ENCODE measurements around the gene HNF1B.

The HNF1B gene

GRCh38 chr17:37667039-37667438 lies 77.8 kb downstream of the HNF1B start:
- no peaks in the 10 kb centered on the region for H3K9me2 ChIP-seq (ENCODE audit: low read depth, low read length)
- no peak overlapping the region for H3K27ac ChIP-seq (ENCODE audit: low read depth, low read length, poor library complexity, severe bottlenecking)
- H3K27me3 ChIP-seq (ENCODE audit: insufficient read depth, low read length), result 0 out of 2 replicates have a peak, but pooled peaks cover 5% of the 10 kb centered on the region
- no peak overlapping the region for H3K9ac ChIP-seq (ENCODE audit: low read length)
- no peak overlapping the region for H2AFZ ChIP-seq (ENCODE audit: low read length)
- H3K79me2 ChIP-seq (ENCODE audit: insufficient read depth, low read length), result no peaks in the 10 kb centered on the region
- no peaks in the 10 kb centered on the region for H3K36me3 ChIP-seq (ENCODE audit: insufficient read depth, low read length)
- no peaks in the 10 kb centered on the region for H3K4me1 ChIP-seq (ENCODE audit: insufficient read depth, low read length, severe bottlenecking)
- no peaks in the 10 kb centered on the region for H3F3A ChIP-seq (ENCODE audit: insufficient read depth, low read length)
- TF ChIP-seq CTCF (IDR thresholded peaks at IDR 0.05; ENCODE audit: low read length) (no peak), EZH2 (IDR thresholded peaks at IDR 0.05; ENCODE audit: borderline replicate concordance, low read length) (no peak)
- no peaks in the 10 kb centered on the region for H3K9me3 ChIP-seq (ENCODE audit: low read length)
- H3K4me3 ChIP-seq (ENCODE audit: low read depth, low read length, poor library complexity, severe bottlenecking), result no peak overlapping the region
- no peak overlapping the region for H3K4me2 ChIP-seq (ENCODE audit: low read length)
- no peaks in the 10 kb centered on the region for H4K20me1 ChIP-seq (ENCODE audit: insufficient read depth, low read length)

GRCh38 chr17:37664214-37664613 lies 80.6 kb downstream of the HNF1B start:
- no peaks in the 10 kb centered on the region for H3K36me3 ChIP-seq (ENCODE audit: insufficient read depth, low read length)
- H2AFZ ChIP-seq (ENCODE audit: low read length), result no peak overlapping the region
- no peaks in the 10 kb centered on the region for H3K4me1 ChIP-seq (ENCODE audit: insufficient read depth, low read length, severe bottlenecking)
- no peak overlapping the region for H3K9ac ChIP-seq (ENCODE audit: low read length)
- no peaks in the 10 kb centered on the region for H3K79me2 ChIP-seq (ENCODE audit: insufficient read depth, low read length)
- no peaks in the 10 kb centered on the region for H3K9me2 ChIP-seq (ENCODE audit: low read depth, low read length)
- H3K4me2 ChIP-seq (ENCODE audit: low read length), result no peak overlapping the region
- H3K27ac ChIP-seq (ENCODE audit: low read depth, low read length, poor library complexity, severe bottlenecking), result no peak overlapping the region
- H3K27me3 ChIP-seq (ENCODE audit: insufficient read depth, low read length), result peaks cover 5% of the 10 kb centered on the region; the same call in 1 of the 2 replicates
- no peaks in the 10 kb centered on the region for H4K20me1 ChIP-seq (ENCODE audit: insufficient read depth, low read length)
- no peaks in the 10 kb centered on the region for H3F3A ChIP-seq (ENCODE audit: insufficient read depth, low read length)
- TF ChIP-seq EZH2 (IDR thresholded peaks at IDR 0.05; ENCODE audit: borderline replicate concordance, low read length), result no peak
- no peak for TF ChIP-seq CTCF (IDR thresholded peaks at IDR 0.05; ENCODE audit: low read length)
- H3K9me3 ChIP-seq (ENCODE audit: low read length), result no peaks in the 10 kb centered on the region
- H3K4me3 ChIP-seq (ENCODE audit: low read depth, low read length, poor library complexity, severe bottlenecking), result no peak overlapping the region

- no peaks in the 10 kb centered on the region for H3K9me2 ChIP-seq (ENCODE audit: low read depth, low read length)
- no peaks in the 10 kb centered on the region for H4K20me1 ChIP-seq (ENCODE audit: insufficient read depth, low read length)
- TF ChIP-seq CTCF (IDR thresholded peaks at IDR 0.05; ENCODE audit: low read length), result no peak
- no peak for TF ChIP-seq EZH2 (IDR thresholded peaks at IDR 0.05; ENCODE audit: borderline replicate concordance, low read length)
- no peak overlapping the region for H3K4me2 ChIP-seq (ENCODE audit: low read length)
- no peaks in the 10 kb centered on the region for H3K4me1 ChIP-seq (ENCODE audit: insufficient read depth, low read length, severe bottlenecking)
- H3K36me3 ChIP-seq (ENCODE audit: insufficient read depth, low read length), result no peaks in the 10 kb centered on the region
- H3K9ac ChIP-seq (ENCODE audit: low read length), result no peak overlapping the region
- H3F3A ChIP-seq (ENCODE audit: insufficient read depth, low read length), result no peaks in the 10 kb centered on the region
- no peak overlapping the region for H3K27ac ChIP-seq (ENCODE audit: low read depth, low read length, poor library complexity, severe bottlenecking)
- H3K4me3 ChIP-seq (ENCODE audit: low read depth, low read length, poor library complexity, severe bottlenecking), result no peak overlapping the region
- no peaks in the 10 kb centered on the region; the same call in 1 of the 2 replicates for H3K27me3 ChIP-seq (ENCODE audit: insufficient read depth, low read length)
- no peak overlapping the region for H2AFZ ChIP-seq (ENCODE audit: low read length)
- H3K79me2 ChIP-seq (ENCODE audit: insufficient read depth, low read length), result no peaks in the 10 kb centered on the region
- no peaks in the 10 kb centered on the region for H3K9me3 ChIP-seq (ENCODE audit: low read length)
These were observed 82.5 kb downstream of the HNF1B start for GRCh38 chr17:37662353-37662752.
